GM10266 (cell line): ENCODE measurements around the gene CAPN1.

Experiments used
- DNase-seq: peaks from one replicate; pipeline ENCODE4 v3.0.0; 2012; ENCODE audit errors: extremely low spot score
- CTCF ChIP-seq: IDR thresholded peaks from 2 replicates; pipeline ENCODE4 v1.5.1; 2012; ENCODE audit warnings: mild to moderate bottlenecking, low read depth; ENCODE audit not compliant: control insufficient read depth, insufficient read depth; ENCODE audit errors: missing control alignments

The CAPN1 gene

GRCh38 chr11:65254724-65255123 is 73.0 kb downstream of the CAPN1 start:
- no peak for DNase-seq
- no peak for TF ChIP-seq CTCF

GRCh38 chr11:65258988-65259387 is 77.3 kb downstream of the CAPN1 start:
- no peak for DNase-seq

DNA sequence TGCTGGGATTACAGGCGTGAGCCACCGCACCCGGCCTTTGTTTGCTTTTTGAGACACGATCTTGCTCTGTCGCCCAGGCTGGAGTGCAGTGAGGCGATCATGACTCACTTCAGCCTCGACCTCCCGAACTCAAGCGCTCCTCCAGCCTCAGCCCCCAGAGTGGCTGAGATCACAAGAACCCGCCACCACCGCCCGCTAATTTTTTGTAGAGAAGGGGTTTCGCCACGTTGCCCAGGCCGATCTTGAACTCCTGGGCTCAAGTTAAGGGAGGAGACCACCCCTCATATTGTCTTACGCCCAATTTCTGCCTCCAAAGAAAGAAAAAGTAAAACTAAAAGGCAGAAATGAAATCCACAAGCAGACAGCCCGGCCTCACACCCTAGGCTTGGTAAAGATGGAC is 78.6 kb downstream of the CAPN1 start:
- no peak for DNase-seq
- no peak for TF ChIP-seq CTCF

More at GRCh38 chr11:65258988-65259387, 77.3 kb downstream of the CAPN1 start:
- TF ChIP-seq CTCF, result no peak

- TF ChIP-seq CTCF, result no peak
- DNase-seq, result no peak
These were observed 79.2 kb downstream of the CAPN1 start for GRCh38 chr11:65260756-65261590.
